ENCODE measurements around the gene SAMD7.

- no peak for TF ChIP-seq CTCF (IDR thresholded peaks at IDR 0.05)
- TF ChIP-seq POLR2A (IDR thresholded peaks at IDR 0.05), result no peak
- TF ChIP-seq POLR2AphosphoS5 (IDR thresholded peaks at IDR 0.05), result no peak
- TF ChIP-seq EP300 (IDR thresholded peaks at IDR 0.05), result no peak
Observed at GRCh38 chr3:169879013-169879557, 32.3 kb upstream of the SAMD7 start.
